Upper lobe of left lung (tissue), 6 donors: ENCODE measurements around the gene HS3ST5. TPM values are rescaled to one million over a fixed set of nuclear protein-coding genes. Genes with fewer than 3 reads are reported as not detected.

Experiments
- ATAC-seq, 2 donors: fragments of 200-7000 bp; cut with Tn5 transposase; one replicate each; pipeline ENCODE4 v1.9.1; 2022; ENCODE audit warnings: mild to moderate bottlenecking in 2 of 2, moderate library complexity in 2 of 2; ENCODE audit not compliant: low FRiP score in 2 of 2
- DNase-seq, 2 donors: peaks; one replicate each; pipeline ENCODE4 v3.0.0-alpha.2; 2019 to 2020
- H3K27ac ChIP-seq, 4 donors: fragments of 200-600 bp; sonication (generic); one replicate each; pipeline ENCODE4 v1.5.1; 2016 to 2019
- H3K27me3 ChIP-seq, 4 donors: fragments of 200-600 bp; sonication (generic); one replicate each; pipeline ENCODE4 v1.5.1; 2017 to 2019
- H3K36me3 ChIP-seq, 4 donors: fragments of 200-600 bp; sonication (generic); one replicate each; pipeline ENCODE4 v1.5.1; 2016 to 2019
- H3K4me1 ChIP-seq, 4 donors: fragments of 200-600 bp; sonication (generic); one replicate each; pipeline ENCODE4 v1.5.1; 2018 to 2019
- H3K4me3 ChIP-seq, 4 donors: fragments of 200-600 bp; sonication (generic); one replicate each; pipeline ENCODE4 v1.5.1; 2017 to 2019; ENCODE audit warnings: mild to moderate bottlenecking in 2 of 4, moderate library complexity in 1 of 4
- H3K9me3 ChIP-seq, 4 donors: fragments of 200-600 bp; sonication (generic); one replicate each; pipeline ENCODE4 v1.5.1; 2018 to 2019
- EP300 ChIP-seq, 4 donors: sonication (generic); formaldehyde crosslinking; IDR thresholded peaks; one replicate each; pipeline ENCODE4 v1.5.1; 2017; ENCODE audit warnings: antibody characterized with exemption in 4 of 4, control low read depth in 2 of 4
- POLR2A ChIP-seq, 4 donors: fragments of 450-650 bp; IDR thresholded peaks; one replicate each; pipeline ENCODE4 v1.5.1; 2016 to 2017; ENCODE audit warnings: antibody characterized with exemption in 4 of 4, mild to moderate bottlenecking in 2 of 4
- POLR2AphosphoS5 ChIP-seq, 2 donors: sonication (generic); formaldehyde crosslinking; IDR thresholded peaks; one replicate each; pipeline ENCODE4 v1.5.1; 2017; ENCODE audit warnings: antibody characterized with exemption in 2 of 2
- WGBS, 2 donors: methylation state at CpG; one replicate each; pipeline ENCODE4 v1.1.5; 2017 to 2018; 5-methylcytosine and 5-hydroxymethylcytosine counted together
- total RNA-seq, 6 donors: library from RNA; depleted of rRNA in 4 of 6; stranded (reverse); fragments of >200 nt in 4 of 6; gene quantifications; one replicate each; pipeline versions ENCODE4 v1.1.0 to v1.2.1, GENCODE V29; 2016 to 2021
- TF ChIP-seq, protein P1 (sequence below), 6 experiments: fragments of 450-650 bp in 4 of 6; fragments of 200-600 bp in 2 of 6; sonication (generic) in 2 of 6; IDR thresholded peaks; one replicate each; pipeline ENCODE4 v1.5.1; 2016 to 2019; ENCODE audit warnings: antibody characterized with exemption in 6 of 6
- donor health status: DM: no; HTN: no; CAD: no; lungs with moderate emphysema.
- donor health status: DM: no; HTN: yes; CAD: no; lungs with severe emphysema.

HS3ST5 gene
- total RNA-seq, 6 donors from 2014 or later = 0.17 to 0.52 (median 0.30) TPM; not detected in 1

GRCh38 chr6:114176726-114177125 lies 166.1 kb downstream of the HS3ST5 start:
- TF ChIP-seq EP300 (IDR thresholded peaks at IDR 0.05) (no peak), POLR2AphosphoS5 (IDR thresholded peaks at IDR 0.05) (no peak), POLR2A (IDR thresholded peaks at IDR 0.05) (no peak)
- TF ChIP-seq, protein P1, sequence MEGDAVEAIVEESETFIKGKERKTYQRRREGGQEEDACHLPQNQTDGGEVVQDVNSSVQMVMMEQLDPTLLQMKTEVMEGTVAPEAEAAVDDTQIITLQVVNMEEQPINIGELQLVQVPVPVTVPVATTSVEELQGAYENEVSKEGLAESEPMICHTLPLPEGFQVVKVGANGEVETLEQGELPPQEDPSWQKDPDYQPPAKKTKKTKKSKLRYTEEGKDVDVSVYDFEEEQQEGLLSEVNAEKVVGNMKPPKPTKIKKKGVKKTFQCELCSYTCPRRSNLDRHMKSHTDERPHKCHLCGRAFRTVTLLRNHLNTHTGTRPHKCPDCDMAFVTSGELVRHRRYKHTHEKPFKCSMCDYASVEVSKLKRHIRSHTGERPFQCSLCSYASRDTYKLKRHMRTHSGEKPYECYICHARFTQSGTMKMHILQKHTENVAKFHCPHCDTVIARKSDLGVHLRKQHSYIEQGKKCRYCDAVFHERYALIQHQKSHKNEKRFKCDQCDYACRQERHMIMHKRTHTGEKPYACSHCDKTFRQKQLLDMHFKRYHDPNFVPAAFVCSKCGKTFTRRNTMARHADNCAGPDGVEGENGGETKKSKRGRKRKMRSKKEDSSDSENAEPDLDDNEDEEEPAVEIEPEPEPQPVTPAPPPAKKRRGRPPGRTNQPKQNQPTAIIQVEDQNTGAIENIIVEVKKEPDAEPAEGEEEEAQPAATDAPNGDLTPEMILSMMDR (IDR thresholded peaks at IDR 0.05) = no peak
- 29 to 57% methylated on average over 2 of the region's 2 CpGs for WGBS, 2 donors
- Histone ChIP-seq H3K4me3 (no peak overlapping the region), H3K36me3 (no peaks in the 10 kb centered on the region), H3K27me3 (no peaks in the 10 kb centered on the region), H3K9me3 (no peaks in the 10 kb centered on the region), H3K4me1 (no peaks in the 10 kb centered on the region), H3K27ac (no peak overlapping the region)
- ATAC-seq (no peak), DNase-seq (no peak)

DNA sequence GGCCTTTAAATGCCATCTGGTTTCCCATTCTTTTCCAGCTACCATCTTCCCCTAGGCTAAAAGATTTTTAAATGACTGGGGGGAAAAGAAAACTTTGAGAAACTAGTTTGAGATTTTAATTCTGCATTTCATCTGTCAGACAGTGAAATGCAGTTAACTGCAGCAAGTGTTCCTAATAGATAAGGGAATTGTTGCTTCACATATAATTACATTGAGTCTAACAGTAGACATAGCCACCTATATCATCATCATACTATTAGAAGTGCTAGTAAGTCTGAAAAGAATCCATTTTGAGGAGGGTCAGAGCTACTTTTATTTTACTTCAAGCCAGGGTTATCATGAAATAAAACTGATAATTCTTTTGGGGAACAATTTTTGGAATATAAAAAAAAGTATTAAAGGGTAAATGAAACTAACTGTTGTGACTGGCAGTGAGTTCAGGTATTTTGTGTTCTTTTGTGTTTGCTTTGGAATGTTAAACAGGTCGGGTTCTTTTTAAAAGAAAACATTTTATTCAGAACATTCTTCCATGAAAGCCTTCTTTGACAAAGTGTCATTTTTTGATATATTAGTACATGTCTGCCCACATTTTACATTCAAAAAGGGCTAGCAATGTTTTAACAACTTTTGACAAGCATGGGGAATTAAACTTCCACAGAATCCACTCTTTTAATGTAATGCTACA lies 170.1 kb downstream of the HS3ST5 start:
- Histone ChIP-seq H3K4me3 (no peak overlapping the region), H3K9me3 (no peaks in the 10 kb centered on the region), H3K4me1 (no peaks in the 10 kb centered on the region), H3K36me3 (no peaks in the 10 kb centered on the region), H3K27me3 (no peaks in the 10 kb centered on the region), H3K27ac (no peak overlapping the region)
- TF ChIP-seq, protein P1 (IDR thresholded peaks at IDR 0.05) = no peak
- no peak for TF ChIP-seq EP300 (IDR thresholded peaks at IDR 0.05)
- TF ChIP-seq POLR2AphosphoS5 (IDR thresholded peaks at IDR 0.05) = no peak
- no peak for TF ChIP-seq POLR2A (IDR thresholded peaks at IDR 0.05)
- DNase-seq (no peak), ATAC-seq (no peak)
- WGBS, 2 donors = 49 to 53% methylated on average over 1 of the region's 1 CpG

GRCh38 chr6:114171473-114171872 lies 171.3 kb downstream of the HS3ST5 start:
- H3K4me1 ChIP-seq = no peaks in the 10 kb centered on the region
- ATAC-seq (no peak), DNase-seq (no peak)
- no peaks in the 10 kb centered on the region for H3K9me3 ChIP-seq
- 95 to 96% methylated on average over 4 of the region's 4 CpGs for WGBS, 2 donors
- H3K36me3 ChIP-seq = no peaks in the 10 kb centered on the region
- no peak overlapping the region for H3K4me3 ChIP-seq
- no peaks in the 10 kb centered on the region for H3K27me3 ChIP-seq
- no peak overlapping the region for H3K27ac ChIP-seq
- TF ChIP-seq POLR2A (IDR thresholded peaks at IDR 0.05) (no peak), POLR2AphosphoS5 (IDR thresholded peaks at IDR 0.05) (no peak)
- TF ChIP-seq, protein P1 (IDR thresholded peaks at IDR 0.05) = no peak

GRCh38 chr6:114170958-114171387 lies 171.8 kb downstream of the HS3ST5 start:
- DNase-seq (no peak), ATAC-seq (no peak)
- 67 to 77% methylated on average over 1 of the region's 1 CpG for WGBS, 2 donors
- Histone ChIP-seq H3K36me3 (no peaks in the 10 kb centered on the region), H3K27ac (no peak overlapping the region), H3K27me3 (no peaks in the 10 kb centered on the region), H3K4me1 (no peaks in the 10 kb centered on the region), H3K4me3 (no peak overlapping the region), H3K9me3 (no peaks in the 10 kb centered on the region)
- TF ChIP-seq, protein P1 (IDR thresholded peaks at IDR 0.05) = no peak
- TF ChIP-seq POLR2AphosphoS5 (IDR thresholded peaks at IDR 0.05) (no peak), EP300 (IDR thresholded peaks at IDR 0.05) (no peak), POLR2A (IDR thresholded peaks at IDR 0.05) (no peak)

- ATAC-seq (no peak), DNase-seq (no peak)
- Histone ChIP-seq H3K36me3 (no peaks in the 10 kb centered on the region), H3K4me3 (no peak overlapping the region), H3K27ac (no peak overlapping the region), H3K27me3 (no peaks in the 10 kb centered on the region), H3K9me3 (no peaks in the 10 kb centered on the region), H3K4me1 (no peaks in the 10 kb centered on the region)
- TF ChIP-seq, protein P1 (IDR thresholded peaks at IDR 0.05) = no peak
- TF ChIP-seq EP300 (IDR thresholded peaks at IDR 0.05) = no peak
- TF ChIP-seq POLR2A (IDR thresholded peaks at IDR 0.05) = no peak
- TF ChIP-seq POLR2AphosphoS5 (IDR thresholded peaks at IDR 0.05) = no peak
- WGBS, 2 donors = 59 to 64% methylated on average over 3 of the region's 3 CpGs
Observed at GRCh38 chr6:114170372-114170771, 172.5 kb downstream of the HS3ST5 start.
